GM12878 (cell line): ENCODE results near the gene EP300. TPM values are rescaled to one million over a fixed set of nuclear protein-coding genes. Genes with fewer than 3 reads are reported as not detected.

Experiments
- ATAC-seq: fragments of 200-7000 bp; cut with Tn5 transposase; 3 replicates; pipeline ENCODE4 v1.9.1; 2020; ENCODE audit warnings: mild to moderate bottlenecking, moderate library complexity
- BruUV-seq: library from RNA; stranded (reverse); fragments of 400-500 nt; replicated peaks from 2 replicates; lab custom pipeline; 2021; lab: Mats Ljungman, UMichigan
- CTCF ChIA-PET: fragments of 300-600 bp; sonication (Branson Sonifier 250); formaldehyde crosslinking; extraction: SDS; loops from one replicate; lab custom pipeline; 2021; ENCODE audit warnings: inconsistent platforms; lab: Yijun Ruan, JAX
- POLR2A ChIA-PET: fragments of 350-600 bp; formaldehyde crosslinking; extraction: SDS; loops from one replicate; lab custom pipeline; 2021; ENCODE audit warnings: inconsistent platforms; lab: Charles Lee
- RAD21 ChIA-PET: fragments of 300-600 bp; sonication (Branson Sonifier 250); formaldehyde crosslinking; loops from one replicate; lab custom pipeline; 2023; ENCODE audit warnings: antibody characterized with exemption; ENCODE audit not compliant: unreplicated experiment; lab: Charles Lee
- SMC1A ChIA-PET: fragments of 300-600 bp; sonication (Branson Sonifier 250); formaldehyde crosslinking; loops from one replicate; lab custom pipeline; 2023; ENCODE audit not compliant: unreplicated experiment, uncharacterized antibody; lab: Charles Lee
- DNase-seq: peaks from one replicate; pipeline ENCODE4 v3.0.0-alpha.2; 2011; ENCODE audit warnings: low read depth, low spot score
- FAIRE-seq: peaks from 3 replicates; lab custom pipeline; 2011; peaks lifted over from hg19 to GRCh38; lab: Jason Lieb, UNC
- H2AFZ ChIP-seq: 2 replicates; pipeline ENCODE4 v1.6.0; 2011; ENCODE audit warnings: low read depth, low read length, control low read depth; ENCODE audit not compliant: control insufficient read depth
- H3K27ac ChIP-seq: 2 replicates; pipeline ENCODE4 v1.5.1; 2011; ENCODE audit warnings: control low read depth; ENCODE audit not compliant: control insufficient read depth, insufficient read depth
- H3K27me3 ChIP-seq, 2 experiments: replicated peaks in 1 of 2; 2 replicates each; pipeline versions ENCODE4 v1.6.0 to v1.6.1; 2011; ENCODE audit warnings: low read length in 1 of 2; ENCODE audit not compliant: control insufficient read depth in 2 of 2, insufficient read depth in 2 of 2
- H3K36me3 ChIP-seq, 2 experiments: 2 replicates each; pipeline ENCODE4 v1.5.1; 2011; ENCODE audit warnings: low read length in 1 of 2; ENCODE audit not compliant: control insufficient read depth in 2 of 2, insufficient read depth in 2 of 2
- H3K4me1 ChIP-seq: 2 replicates; pipeline ENCODE4 v1.6.1; 2011; ENCODE audit warnings: mild to moderate bottlenecking, low read length, moderate library complexity, mixed read lengths; ENCODE audit not compliant: control insufficient read depth, insufficient read depth
- H3K4me2 ChIP-seq: 2 replicates; pipeline ENCODE4 v1.6.0; 2011; ENCODE audit warnings: control low read depth; ENCODE audit not compliant: control insufficient read depth, insufficient read depth
- H3K4me3 ChIP-seq: fragments of 200-600 bp; sonication (generic); 2 replicates; pipeline ENCODE4 v1.5.1; 2016
- H3K79me2 ChIP-seq: 2 replicates; pipeline ENCODE4 v1.6.0; 2011; ENCODE audit warnings: low read length; ENCODE audit not compliant: control insufficient read depth, insufficient read depth
- H3K9ac ChIP-seq: 2 replicates; pipeline ENCODE4 v1.8.0; 2011; ENCODE audit warnings: low read length, control low read depth, mixed read lengths; ENCODE audit not compliant: control insufficient read depth, insufficient read depth
- H3K9me3 ChIP-seq: replicated peaks from 3 replicates; pipeline ENCODE4 v1.5.1; 2011; ENCODE audit warnings: mild to moderate bottlenecking, low read length; ENCODE audit not compliant: control insufficient read depth, insufficient read depth
- H4K20me1 ChIP-seq: 2 replicates; pipeline ENCODE4 v1.6.0; 2011; ENCODE audit not compliant: control insufficient read depth, insufficient read depth
- E2F8 ChIP-seq: fragments of 450-650 bp; IDR thresholded peaks from 2 replicates; pipeline ENCODE4 v1.6.1; 2018; ENCODE audit warnings: mild to moderate bottlenecking, low read depth, moderate library complexity; ENCODE audit not compliant: partially characterized antibody
- EGR1 ChIP-seq, 2 experiments: IDR thresholded peaks; 1 replicate in 1 of 2; 2 replicates in 1 of 2; pipeline ENCODE4 v1.6.1; 2011 to 2012; ENCODE audit warnings: low read depth in 2 of 2, low read length in 2 of 2, borderline replicate concordance in 1 of 2, mild to moderate bottlenecking in 1 of 2, moderate library complexity in 1 of 2
- FOXM1 ChIP-seq: IDR thresholded peaks from 2 replicates; pipeline ENCODE4 v1.6.1; 2012; ENCODE audit warnings: low read depth, mild to moderate bottlenecking, inconsistent platforms, low read length, moderate library complexity
- HDGF ChIP-seq: fragments of 450-650 bp; IDR thresholded peaks from 2 replicates; pipeline ENCODE4 v1.6.1; 2016; ENCODE audit warnings: antibody characterized with exemption
- MEF2B ChIP-seq: fragments of 450-650 bp; IDR thresholded peaks from 2 replicates; pipeline ENCODE4 v1.6.1; 2018; ENCODE audit warnings: mild to moderate bottlenecking, moderate library complexity; ENCODE audit not compliant: partially characterized antibody, poor library complexity, severe bottlenecking
- NR2C1 ChIP-seq: fragments of 450-650 bp; IDR thresholded peaks from 2 replicates; pipeline ENCODE4 v1.6.1; 2017; ENCODE audit warnings: antibody characterized with exemption, mild to moderate bottlenecking, moderate library complexity
- RFX5 ChIP-seq: IDR thresholded peaks from 2 replicates; pipeline ENCODE4 v1.6.1; 2011; ENCODE audit warnings: low read depth, low read length, improper control_type of control experiment
- SMAD5 ChIP-seq: IDR thresholded peaks from 2 replicates; pipeline ENCODE4 v1.6.1; 2016; ENCODE audit warnings: antibody characterized with exemption, low read depth
- SPI1 ChIP-seq: IDR thresholded peaks from 2 replicates; pipeline ENCODE4 v1.6.1; 2011; ENCODE audit warnings: low read depth, mild to moderate bottlenecking, low read length, moderate library complexity, borderline replicate concordance; ENCODE audit not compliant: insufficient read depth
- STAT1 ChIP-seq: fragments of 450-650 bp; conservative IDR thresholded peaks from 2 replicates; pipeline ENCODE4 v1.6.1; 2014; ENCODE audit warnings: antibody characterized with exemption, mild to moderate bottlenecking
- TCF12 ChIP-seq: IDR thresholded peaks from 2 replicates; pipeline ENCODE4 v1.6.1; 2011; ENCODE audit warnings: low read depth, mild to moderate bottlenecking, low read length
- ZNF274 ChIP-seq: IDR thresholded peaks from one replicate; pipeline ENCODE4 v1.8.0; 2011; ENCODE audit not compliant: insufficient read length, insufficient read depth
- WGBS: methylation state at CpG from one replicate; pipeline ENCODE4 v1.1.6; 2016; ENCODE audit warnings: low lambda C conversion rate; ENCODE audit not compliant: insufficient replicate concordance, insufficient coverage; ENCODE audit errors: missing lambda C conversion rate; 5-methylcytosine and 5-hydroxymethylcytosine counted together
- in situ Hi-C: fragments of 300-500 bp; cut with MboI; formaldehyde crosslinking; loops from 9 replicates; pipeline ENCODE4 v1.14.3; 2018; ENCODE audit warnings: mixed read lengths
- intact Hi-C: fragments of 100-400 bp; cut with micrococcal nuclease; formaldehyde crosslinking; loops from one replicate; pipeline ENCODE4 v1.14.2; 2022; ENCODE audit not compliant: unreplicated experiment
- polyA plus RNA-seq, 11 experiments: library from polyadenylated mRNA; depleted of rRNA in 4 of 11; unstranded in 6 of 11; stranded (reverse) in 5 of 11; fragments of >200 nt; fragmentation: Nextera tagmentation in 4 of 11; fragmentation: Illumina TruSeq in 1 of 11; extraction: Ambion mirVana in 4 of 11; extraction: Trizol in 1 of 11; gene quantifications; 1 replicate in 1 of 11; 2 replicates in 10 of 11; pipeline versions ENCODE4 v1.2.1 to v1.2.3, GENCODE V29; 2011 to 2016; ENCODE audit warnings: inconsistent platforms in 2 of 11, missing spikeins in 2 of 11, low read depth in 1 of 11
- total RNA-seq, 4 experiments: library from RNA; depleted of rRNA in 3 of 4; stranded (reverse); fragments of >200 nt in 3 of 4; fragmentation: Illumina TruSeq in 1 of 4; extraction: Trizol in 1 of 4; gene quantifications; 2 replicates each; pipeline versions ENCODE4 v1.2.1 to v1.2.3, GENCODE V29; 2013 to 2021

Gene EP300
- total and polyA plus RNA-seq, 10 of the 15 experiments (the other 5 are each of a cell fraction or from before 2014, with no cell fraction given), result 5.5 to 48.5 (median 23.6) TPM

DNA sequence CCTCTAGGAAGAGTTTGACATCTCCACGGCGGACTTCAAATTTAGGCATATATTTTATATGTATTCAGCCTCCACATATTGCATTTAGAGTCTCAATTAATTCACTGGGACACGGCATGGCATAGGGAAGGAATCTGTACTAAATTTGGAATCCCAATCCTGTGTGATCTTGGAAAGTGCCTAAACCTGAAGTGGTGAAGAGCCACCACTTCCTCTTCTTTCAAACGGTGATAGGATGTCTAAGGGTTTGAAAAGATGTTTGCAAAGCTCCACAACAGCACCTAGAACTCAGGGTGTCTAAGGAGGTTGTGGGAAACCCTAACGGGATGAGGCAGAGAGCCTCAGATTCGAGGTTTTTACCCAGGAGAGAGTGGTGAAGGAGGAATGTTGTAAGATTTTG lies 111.7 kb downstream of the EP300 start:
- Histone ChIP-seq H3K4me3 (no peak overlapping the region), H3K4me2 (no peak overlapping the region), H3K4me1 (no peaks in the 10 kb centered on the region), H3K9me3 (no peaks in the 10 kb centered on the region), H3K36me3 (no peaks in the 10 kb centered on the region; a peak in 1 of 4 replicates), H3K27ac (no peak overlapping the region), H3K9ac (no peak overlapping the region), H4K20me1 (no peaks in the 10 kb centered on the region), H2AFZ (no peak overlapping the region), H3K79me2 (peaks cover 10% of the 10 kb centered on the region), H3K27me3 (no peaks in the 10 kb centered on the region)
- ATAC-seq, result no peak
- ChIA-PET POLR2A (interaction anchor here (0.6 kb wide), 1 partner anchor 9 kb away, joined by 3 read pairs; no protein-coding TSS in a partner anchor), SMC1A (no interaction called here), RAD21 (no interaction called here), CTCF (no interaction called here)
- intact Hi-C loops (no loop called here), in situ Hi-C loops (no loop called here)
- WGBS, result 47% methylated on average over 6 of the region's 6 CpGs
- FAIRE-seq, result no peak
- BruUV-seq, result no TSS peak
- no peak for DNase-seq
- TF ChIP-seq SPI1 (peak; percentile 14; the same call in 1 of the 2 replicates), TCF12 (no peak)

DNA sequence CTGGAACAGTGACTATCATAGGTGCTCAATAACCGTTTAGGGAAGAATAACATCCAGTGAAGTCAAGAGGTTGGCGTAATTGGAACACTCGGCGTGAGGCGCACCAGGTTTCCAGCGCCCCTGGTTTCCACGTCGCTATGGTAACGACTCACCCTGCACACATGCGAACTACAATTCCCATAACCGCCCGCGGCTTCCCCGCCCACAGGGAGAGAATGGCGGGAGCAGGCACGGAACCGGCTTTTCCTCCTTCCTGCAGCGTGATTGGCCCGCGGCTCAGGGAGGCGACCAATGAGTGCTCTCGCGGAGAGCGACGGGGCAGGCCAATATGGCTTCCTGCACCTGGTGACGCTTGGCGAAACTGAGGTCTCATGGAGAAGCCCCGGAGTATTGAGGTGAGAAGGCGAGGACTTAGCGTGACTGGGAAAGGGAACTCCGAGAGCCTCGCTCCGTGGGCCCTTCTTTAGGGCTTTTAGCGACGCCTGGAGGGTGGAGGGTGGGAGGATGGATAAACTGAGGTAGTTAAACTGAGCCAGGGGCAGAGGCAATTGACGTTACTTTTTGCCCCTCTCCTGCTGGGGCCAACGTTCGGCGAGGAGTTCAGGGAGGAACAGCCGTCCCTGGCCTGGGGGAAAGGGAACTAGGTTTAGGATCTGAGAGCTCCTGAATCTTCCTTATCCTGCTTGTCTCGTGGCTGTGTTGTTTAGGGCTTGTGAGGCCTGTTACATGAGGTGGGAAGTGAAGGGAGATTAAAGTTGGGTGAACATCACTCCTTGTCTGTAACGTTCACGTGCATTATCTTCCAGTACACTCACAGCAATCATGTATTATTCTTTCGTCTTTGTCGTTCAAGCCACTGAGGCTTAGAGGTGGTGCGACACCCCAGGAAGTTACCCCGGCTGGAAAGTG lies 112.9 kb downstream of the EP300 start, which contains the start of gene L3MBTL2:
Gene L3MBTL2, plus strand, starts transcription at position 321 of the 909 bp plus-strand sequence. Its CDS starts 51 bp downstream, at position 372.
- RAD21 ChIA-PET, result no interaction called here
- no peaks in the 10 kb centered on the region for H3K27me3 ChIP-seq
- H3K9me3 ChIP-seq, result no peaks in the 10 kb centered on the region
- H3K4me1 ChIP-seq, result no peaks in the 10 kb centered on the region
- peak within 1 kb of the TSS; percentile 99 for H2AFZ ChIP-seq
- H3K79me2 ChIP-seq, result peaks cover 10% of the 10 kb centered on the region
- ATAC-seq (peak; percentile 100), FAIRE-seq (peak; percentile 98), DNase-seq (peak; percentile 88)
- CTCF ChIA-PET, result interaction anchor here (0.7 to 1.8 kb wide), 2 partner anchors 283 to 304 kb away, joined by 3 to 5 read pairs; no protein-coding TSS in a partner anchor
- in situ Hi-C loops (no loop called here), intact Hi-C loops (no loop called here)
- peak within 1 kb of the TSS; percentile 93 for H3K4me3 ChIP-seq
- H3K4me2 ChIP-seq, result peak within 1 kb of the TSS; percentile 89
- H3K27ac ChIP-seq, result peak within 1 kb of the TSS; percentile 93
- TSS peak; percentile 92 for BruUV-seq
- H3K9ac ChIP-seq, result peak within 1 kb of the TSS; percentile 96
- WGBS, result 1% methylated on average over 47 of the region's 47 CpGs
- H3K36me3 ChIP-seq, result peaks cover 0 to 5% of the 10 kb centered on the region in 2 experiments; a peak in 2 of 4 replicates
- no peaks in the 10 kb centered on the region for H4K20me1 ChIP-seq
- SMC1A ChIA-PET, result no interaction called here
- POLR2A ChIA-PET, result no interaction called here
- 0 out of 2 replicates have a peak, but pooled peaks have one; percentile 68 for TF ChIP-seq RFX5
- no peak for TF ChIP-seq FOXM1
- 0 out of 2 replicates have a peak, but pooled peaks have one; percentile 7 for TF ChIP-seq SPI1
- TF ChIP-seq NR2C1, result peak; percentile 50; the same call in 1 of the 2 replicates
- TF ChIP-seq EGR1 (IDR thresholded peaks at IDR 0.05; ENCODE audit: borderline replicate concordance in 1 of 2, low read depth in 2 of 2, low read length in 2 of 2), result peak in 1 of 2 experiments; percentile 62; a peak in 1 of 3 replicates
- peak; percentile 92 for TF ChIP-seq E2F8
- peak; percentile 32 for TF ChIP-seq MEF2B
- TF ChIP-seq ZNF274, result no peak
- TF ChIP-seq STAT1, result peak; percentile 90; the same call in 1 of the 2 replicates
- TF ChIP-seq HDGF, result peak; percentile 72
- peak; percentile 82 for TF ChIP-seq SMAD5
